ENCODE measurements around the gene SLIT3.

DNA sequence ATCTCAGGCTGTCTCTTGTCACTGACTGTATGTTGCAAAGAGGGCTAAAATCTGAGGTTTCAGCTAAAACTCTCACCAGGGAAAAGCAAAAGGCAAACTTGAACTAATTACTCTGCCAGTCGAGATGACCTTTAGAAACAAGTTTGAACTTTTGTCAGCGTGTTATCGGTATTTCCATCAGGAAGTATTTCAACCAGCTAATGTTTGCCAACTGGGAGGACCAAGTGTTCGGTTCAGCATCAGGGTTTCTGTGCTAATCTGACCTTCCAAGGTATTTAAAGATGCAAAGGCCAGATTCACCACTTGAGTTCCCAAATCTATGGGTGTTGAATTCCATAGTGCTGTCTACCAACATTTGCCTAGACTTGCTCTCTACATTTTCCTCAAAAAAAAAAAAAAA, 230.5 kb downstream of the SLIT3 start:
- TF ChIP-seq, protein P1, sequence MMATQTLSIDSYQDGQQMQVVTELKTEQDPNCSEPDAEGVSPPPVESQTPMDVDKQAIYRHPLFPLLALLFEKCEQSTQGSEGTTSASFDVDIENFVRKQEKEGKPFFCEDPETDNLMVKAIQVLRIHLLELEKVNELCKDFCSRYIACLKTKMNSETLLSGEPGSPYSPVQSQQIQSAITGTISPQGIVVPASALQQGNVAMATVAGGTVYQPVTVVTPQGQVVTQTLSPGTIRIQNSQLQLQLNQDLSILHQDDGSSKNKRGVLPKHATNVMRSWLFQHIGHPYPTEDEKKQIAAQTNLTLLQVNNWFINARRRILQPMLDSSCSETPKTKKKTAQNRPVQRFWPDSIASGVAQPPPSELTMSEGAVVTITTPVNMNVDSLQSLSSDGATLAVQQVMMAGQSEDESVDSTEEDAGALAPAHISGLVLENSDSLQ (IDR thresholded peaks at IDR 0.05), result no peak
- TF ChIP-seq TARDBP (IDR thresholded peaks at IDR 0.05), result no peak
- TF ChIP-seq BHLHE40 (IDR thresholded peaks at IDR 0.05; ENCODE audit: borderline replicate concordance), result no peak
- no peak for TF ChIP-seq HDGF (IDR thresholded peaks at IDR 0.05; ENCODE audit: borderline replicate concordance)
- TF ChIP-seq FOXK2 (IDR thresholded peaks at IDR 0.05), result no peak
- TF ChIP-seq SP1 (IDR thresholded peaks at IDR 0.05), result no peak
- no peak for TF ChIP-seq FOXA1 (IDR thresholded peaks at IDR 0.05)
- no peak for TF ChIP-seq SUZ12 (IDR thresholded peaks at IDR 0.05)
